Smooth muscle cell (in vitro differentiated cells): ENCODE measurements around the gene FHIP2A. TPM values are rescaled to one million over a fixed set of nuclear protein-coding genes. Genes with fewer than 3 reads are reported as not detected.
A peak's percentile ranks its signal among the peaks of the same experiment; 100 is the strongest.
"Not testable (repeated sequence)": the region's sequence is repeated elsewhere in the genome, so short reads cannot be mapped to it uniquely, and the experiment has no call there.

Source experiments
- DNase-seq: peaks from one replicate; lab custom pipeline; 2025; ENCODE audit not compliant: unreplicated experiment; lab: John Stamatoyannopoulos, UW
- H2AFZ ChIP-seq: fragments of 200-600 bp; sonication (generic); 2 replicates; pipeline ENCODE4 v1.6.0; 2016; ENCODE audit warnings: antibody characterized with exemption, low read depth, mild to moderate bottlenecking
- H3F3A ChIP-seq: fragments of 200-600 bp; sonication (generic); 2 replicates; pipeline ENCODE4 v1.6.0; 2017; ENCODE audit warnings: antibody characterized with exemption, low read depth
- H3K27ac ChIP-seq: fragments of 200-600 bp; sonication (generic); 2 replicates; pipeline ENCODE4 v1.5.1; 2016; ENCODE audit warnings: low read depth, mild to moderate bottlenecking
- H3K27me3 ChIP-seq: fragments of 200-600 bp; sonication (generic); 2 replicates; pipeline ENCODE4 v1.6.1; 2016; ENCODE audit warnings: low read depth, mild to moderate bottlenecking
- H3K36me3 ChIP-seq: fragments of 200-600 bp; sonication (generic); 2 replicates; pipeline ENCODE4 v1.5.1; 2016; ENCODE audit warnings: low read depth
- H3K4me1 ChIP-seq: fragments of 200-600 bp; sonication (generic); 2 replicates; pipeline ENCODE4 v1.5.1; 2016; ENCODE audit warnings: low read depth
- H3K4me2 ChIP-seq: fragments of 200-600 bp; sonication (generic); 2 replicates; pipeline ENCODE4 v1.6.0; 2016; ENCODE audit warnings: mild to moderate bottlenecking
- H3K4me3 ChIP-seq: fragments of 200-600 bp; sonication (generic); 2 replicates; pipeline ENCODE4 v1.5.1; 2016; ENCODE audit warnings: mild to moderate bottlenecking
- H3K79me2 ChIP-seq: fragments of 200-600 bp; sonication (generic); 2 replicates; pipeline ENCODE4 v1.6.0; 2016; ENCODE audit warnings: low read depth, mild to moderate bottlenecking
- H3K9ac ChIP-seq: fragments of 200-600 bp; sonication (generic); 2 replicates; pipeline ENCODE4 v1.6.0; 2016; ENCODE audit warnings: low read depth
- H3K9me3 ChIP-seq: fragments of 200-600 bp; sonication (generic); replicated peaks from 2 replicates; pipeline ENCODE4 v1.5.1; 2016; ENCODE audit warnings: low read depth
- H4K20me1 ChIP-seq: fragments of 200-600 bp; sonication (generic); 2 replicates; pipeline ENCODE4 v1.6.0; 2016; ENCODE audit warnings: low read depth
- CTCF ChIP-seq: fragments of 200-600 bp; sonication (generic); IDR thresholded peaks from 2 replicates; pipeline ENCODE4 v1.5.1; 2017; ENCODE audit warnings: borderline replicate concordance, mild to moderate bottlenecking, antibody characterized with exemption; ENCODE audit not compliant: insufficient read depth, poor library complexity, severe bottlenecking
- WGBS: methylation state at CpG from one replicate; pipeline ENCODE4 v1.1.7; 2016; ENCODE audit warnings: low lambda C conversion rate; 5-methylcytosine and 5-hydroxymethylcytosine counted together
- polyA plus RNA-seq: library from polyadenylated mRNA; unstranded; fragments of >200 nt; fragmentation: Nextera tagmentation; extraction: Ambion mirVana; gene quantifications from 2 replicates; pipeline ENCODE4 v1.2.1, GENCODE V29; 2016
- total RNA-seq: library from RNA; depleted of rRNA; stranded (reverse); fragments of >200 nt; gene quantifications from 2 replicates; pipeline ENCODE4 v1.2.3, GENCODE V29; 2014

FHIP2A gene
- total RNA-seq (34.9 and 41.3 TPM in 2 replicates), polyA plus RNA-seq (12.3 and 15.3 TPM in 2 replicates)

- DNase-seq = peak; percentile 61
- peak within 1 kb of the TSS; percentile 93 for H3K4me2 ChIP-seq
- no peaks in the 10 kb centered on the region for H3K36me3 ChIP-seq
- WGBS = 11% methylated on average over 23 of the region's 59 CpGs
- peak within 1 kb of the TSS; percentile 86 for H3K27ac ChIP-seq
- H4K20me1 ChIP-seq = peaks cover 37% of the 10 kb centered on the region
- H3K79me2 ChIP-seq = peaks cover 40% of the 10 kb centered on the region
- H3K4me3 ChIP-seq = peak within 1 kb of the TSS; percentile 98
- peaks cover 14% of the 10 kb centered on the region for H3K4me1 ChIP-seq
- peak; percentile 53 for TF ChIP-seq CTCF
- no peaks in the 10 kb centered on the region for H3K9me3 ChIP-seq
- H2AFZ ChIP-seq = peak within 1 kb of the TSS; percentile 94
- peaks cover 8% of the 10 kb centered on the region for H3F3A ChIP-seq
- peaks cover 6% of the 10 kb centered on the region for H3K27me3 ChIP-seq
- peak within 1 kb of the TSS; percentile 96 for H3K9ac ChIP-seq
Measured at GRCh38 chr10:114821293-114821914, at the start of gene FHIP2A. Gene FHIP2A, plus strand, starts transcription at chr10:114821780. Its CDS starts 299 bp downstream, at chr10:114822079.

GRCh38 chr10:114772496-114773196, 48.9 kb upstream of the FHIP2A start:
- no peaks in the 10 kb centered on the region for H3K36me3 ChIP-seq
- H4K20me1 ChIP-seq = no peaks in the 10 kb centered on the region
- H3F3A ChIP-seq = no peaks in the 10 kb centered on the region
- peaks cover 1% of the 10 kb centered on the region for H3K4me1 ChIP-seq
- no peak overlapping the region for H2AFZ ChIP-seq
- no peaks in the 10 kb centered on the region for H3K9me3 ChIP-seq
- WGBS = 95% methylated on average over 1 of the region's 1 CpG
- DNase-seq = no peak
- H3K4me3 ChIP-seq = no peak overlapping the region
- peaks cover 22% of the 10 kb centered on the region for H3K27me3 ChIP-seq
- no peak for TF ChIP-seq CTCF
- no peak overlapping the region for H3K9ac ChIP-seq
- H3K79me2 ChIP-seq = no peaks in the 10 kb centered on the region
- H3K27ac ChIP-seq = no peak overlapping the region
- H3K4me2 ChIP-seq = no peak overlapping the region

- Histone ChIP-seq H3K4me3 (no peak overlapping the region), H3K9ac (no peak overlapping the region), H3K27ac (no peak overlapping the region), H3K9me3 (no peaks in the 10 kb centered on the region), H3K4me2 (no peak overlapping the region), H4K20me1 (no peaks in the 10 kb centered on the region), H3K4me1 (no peaks in the 10 kb centered on the region), H2AFZ (no peak overlapping the region), H3K79me2 (no peaks in the 10 kb centered on the region), H3K36me3 (no peaks in the 10 kb centered on the region), H3F3A (no peaks in the 10 kb centered on the region), H3K27me3 (peaks cover 22% of the 10 kb centered on the region)
- 61% methylated on average over 3 of the region's 3 CpGs for WGBS
- no peak for DNase-seq
- TF ChIP-seq CTCF = no peak
Measured at GRCh38 chr10:114773197-114773532, 48.4 kb upstream of the FHIP2A start.

GRCh38 chr10:114775082-114775481, 46.5 kb upstream of the FHIP2A start:
- DNase-seq, H3K4me1 ChIP-seq, H3K4me3 ChIP-seq, H3K27me3 ChIP-seq, H3K9me3 ChIP-seq, H3K4me2 ChIP-seq, H2AFZ ChIP-seq, H4K20me1 ChIP-seq, H3K9ac ChIP-seq, H3K79me2 ChIP-seq, H3K36me3 ChIP-seq, H3K27ac ChIP-seq, H3F3A ChIP-seq: not testable (repeated sequence)
- WGBS = 81% methylated on average over 3 of the region's 3 CpGs
